Tibial artery (tissue), 4 donors: Measurements from ENCODE around the gene ADAP2.

ENCODE experiments used
- DNase-seq, 2 donors: peaks; one replicate each; pipeline ENCODE4 v3.0.0-alpha.2; 2019
- H3K27ac ChIP-seq, 2 donors: fragments of 200-600 bp; sonication (generic) in 1 of 2; 1 replicate in 1 of 2; 2 replicates in 1 of 2; pipeline ENCODE4 v1.5.1; 2018 to 2019; ENCODE audit warnings: mild to moderate bottlenecking in 1 of 2
- H3K27me3 ChIP-seq, 2 donors: fragments of 200-600 bp; sonication (generic) in 1 of 2; one replicate each; pipeline versions ENCODE4 v1.5.1 to v1.6.0; 2016 to 2019
- H3K36me3 ChIP-seq, 3 donors: fragments of 200-600 bp; sonication (generic) in 2 of 3; one replicate each; pipeline ENCODE4 v1.5.1; 2016 to 2019; ENCODE audit warnings: mild to moderate bottlenecking in 2 of 3
- H3K4me1 ChIP-seq, 4 donors: fragments of 200-600 bp; sonication (generic) in 2 of 4; 1 replicate in 3 of 4; 2 replicates in 1 of 4; pipeline ENCODE4 v1.5.1; 2016 to 2019
- H3K4me3 ChIP-seq, 2 donors: fragments of 200-600 bp; sonication (generic) in 1 of 2; 1 replicate in 1 of 2; 2 replicates in 1 of 2; pipeline ENCODE4 v1.5.1; 2018 to 2019; ENCODE audit warnings: mild to moderate bottlenecking in 2 of 2
- H3K9me3 ChIP-seq, 3 donors: fragments of 200-600 bp; sonication (generic) in 1 of 3; one replicate each; pipeline ENCODE4 v1.5.1; 2016 to 2019
- CTCF ChIP-seq, 2 experiments: fragments of 200-600 bp in 1 of 2; fragments of 450-650 bp in 1 of 2; IDR thresholded peaks; one replicate each; pipeline ENCODE4 v1.5.1; 2017 to 2019; ENCODE audit warnings: antibody characterized with exemption in 2 of 2, mild to moderate bottlenecking in 1 of 2, moderate library complexity in 1 of 2
- intact Hi-C: fragments of 100-400 bp; cut with DNase I; formaldehyde crosslinking; loops from one replicate; pipeline ENCODE4 v1.15.0; 2023; ENCODE audit warnings: low total_unique reads

The ADAP2 gene

GRCh38 chr17:31008374-31009041 is 86.8 kb downstream of the ADAP2 start:
- Histone ChIP-seq H3K27ac (peak overlapping the region; percentile 96 to 98), H3K9me3 (no peaks in the 10 kb centered on the region), H3K4me3 (peak overlapping the region; percentile 82 to 83), H3K36me3 (peaks cover 0 to 11% (median 6%) of the 10 kb centered on the region in 3 donors), H3K4me1 (peaks cover 0 to 26% (median 0%) of the 10 kb centered on the region in 4 donors), H3K27me3 (no peaks in the 10 kb centered on the region)
- DNase-seq: peak; percentile 44 to 79
- intact Hi-C loops: no loop called here
- TF ChIP-seq CTCF (IDR thresholded peaks at IDR 0.05): no peak
